Adrenal gland (tissue), 12 donors: ENCODE data around the gene KLK14. TPM values are rescaled to one million over a fixed set of nuclear protein-coding genes. Genes with fewer than 3 reads are reported as not detected.

Experiments used
- DNase-seq, 7 donors: peaks; one replicate each; pipeline ENCODE4 v3.0.0-alpha.2; 2019 to 2020
- H3K27ac ChIP-seq, 5 donors: fragments of 200-600 bp; sonication (generic) in 4 of 5; 1 replicate in 3 of 5; 2 replicates in 2 of 5; pipeline versions ENCODE4 v1.5.1 to v1.8.0; 2016 to 2020; ENCODE audit warnings: mild to moderate bottlenecking in 1 of 5
- H3K27me3 ChIP-seq: fragments of 200-600 bp; 2 replicates; pipeline ENCODE4 v1.8.0; 2021
- H3K36me3 ChIP-seq, 2 donors: fragments of 200-600 bp; replicated peaks in 1 of 2; 1 replicate in 1 of 2; 2 replicates in 1 of 2; pipeline versions ENCODE4 v1.5.1 to v1.8.0; 2018 to 2022
- H3K4me1 ChIP-seq, 2 donors: fragments of 200-600 bp; replicated peaks in 1 of 2; 1 replicate in 1 of 2; 2 replicates in 1 of 2; pipeline versions ENCODE4 v1.5.1 to v1.8.0; 2018 to 2021
- H3K4me3 ChIP-seq, 4 donors: fragments of 200-600 bp; sonication (generic) in 3 of 4; one replicate each; pipeline ENCODE4 v1.5.1; 2016 to 2018
- H3K9me3 ChIP-seq, 3 donors: fragments of 200-600 bp; sonication (generic) in 1 of 3; replicated peaks in 1 of 3; 1 replicate in 2 of 3; 2 replicates in 1 of 3; pipeline versions ENCODE4 v1.5.1 to v1.8.0; 2016 to 2021
- CTCF ChIP-seq, 6 experiments: fragments of 450-650 bp in 4 of 6; fragments of 200-600 bp in 2 of 6; sonication (generic) in 1 of 6; IDR thresholded peaks; 1 replicate in 5 of 6; 2 replicates in 1 of 6; pipeline versions ENCODE4 v1.5.1 to v1.8.0; 2016 to 2021; ENCODE audit warnings: antibody characterized with exemption in 6 of 6, mild to moderate bottlenecking in 2 of 6, moderate library complexity in 1 of 6
- POLR2A ChIP-seq, 2 donors: fragments of 450-650 bp; IDR thresholded peaks; one replicate each; pipeline ENCODE4 v1.6.1; 2017; ENCODE audit warnings: antibody characterized with exemption in 2 of 2, mild to moderate bottlenecking in 2 of 2, moderate library complexity in 1 of 2
- WGBS, 4 donors: extraction: QIAGEN DNeasy Blood & Tissue Kit in 2 of 4; methylation state at CpG; one replicate each; pipeline versions ENCODE4 v1.1.5 to v1.1.7; 2013 to 2017; 5-methylcytosine and 5-hydroxymethylcytosine counted together
- intact Hi-C, 2 donors: fragments of 100-400 bp; cut with DNase I; formaldehyde crosslinking; loops; one replicate each; pipeline versions ENCODE4 v1.14.1 to v1.15.0; 2022 to 2023
- polyA plus RNA-seq, 3 donors: library from polyadenylated mRNA; stranded (reverse); fragments of 200-250 nt in 2 of 3; fragments of 350-450 nt in 1 of 3; fragmentation: Illumina TruSeq in 1 of 3; extraction: RNeasy Lipid Tissue Mini Kit (QIAGEN cat#74804) in 1 of 3; gene quantifications; one replicate each; pipeline ENCODE4 v1.2.3, GENCODE V29; 2013 to 2014
- total RNA-seq, 9 donors: library from RNA; depleted of rRNA in 4 of 9; stranded (reverse); fragments of >200 nt in 4 of 9; fragments of 120-200 nt in 1 of 9; fragmentation: NEBNext Ultra II Directional in 1 of 9; extraction: Animal tissue kit (Norgen Biotek cat#: 25700) in 1 of 9; gene quantifications; one replicate each; pipeline versions ENCODE4 v1.1.0 to v1.2.4, GENCODE V29; 2013 to 2023
- donor health status: healthy with polysubstance abuse.
- donor health status: Bipolar disorder and iron deficiency.
- donor health status: DM: yes; HTN: yes; CAD: no.
- donor health status: DM: no; HTN: no; CAD: no.
- donor health status: DM: no; HTN: no; CAD: no.
- donor health status: DM: yes; HTN: yes; CAD: no.

KLK14 gene
- total and polyA plus RNA-seq, 12 donors: 0.25 to 0.81 (median 0.57) TPM; not detected in 8

DNA sequence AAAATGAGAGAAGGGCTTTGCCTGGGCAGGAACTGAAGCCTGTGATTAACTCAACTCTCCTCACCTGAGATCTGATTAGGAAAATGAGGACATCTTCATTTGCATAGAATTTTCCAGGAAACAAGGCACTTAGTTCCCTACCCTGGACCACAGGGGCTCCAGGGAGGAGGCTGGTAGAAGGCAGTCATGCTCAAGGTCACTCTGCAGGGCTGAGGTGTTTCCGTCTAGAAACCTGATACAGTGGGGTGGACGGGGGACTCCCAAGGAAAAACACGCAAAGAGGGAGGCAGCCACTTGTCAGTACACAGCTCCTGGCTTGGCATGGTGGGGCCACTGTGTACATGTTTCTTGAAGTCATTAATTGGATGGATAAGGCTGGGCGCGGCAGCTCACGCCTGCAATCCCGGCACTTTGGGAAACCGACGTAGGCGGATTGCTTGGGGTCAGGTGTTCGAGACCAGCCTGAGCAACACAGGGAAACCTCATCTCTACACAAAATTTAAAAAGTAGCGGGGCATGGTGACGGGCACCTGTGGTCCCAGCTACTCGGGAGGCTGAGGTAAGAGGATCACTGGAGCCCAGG is 6.0 kb downstream of the KLK14 start:
- Histone ChIP-seq H3K4me1 (no peaks in the 10 kb centered on the region), H3K36me3 (no peaks in the 10 kb centered on the region), H3K27me3 (no peaks in the 10 kb centered on the region), H3K9me3 (no peaks in the 10 kb centered on the region), H3K4me3 (no peak overlapping the region), H3K27ac (no peak overlapping the region)
- intact Hi-C loops: no loop called here
- no peak for DNase-seq
- TF ChIP-seq POLR2A (IDR thresholded peaks at IDR 0.05): no peak
- TF ChIP-seq CTCF (IDR thresholded peaks at IDR 0.05): no peak
- 71 to 79% (median 75%) methylated on average over 14 of the region's 14 CpGs for WGBS, 4 donors

DNA sequence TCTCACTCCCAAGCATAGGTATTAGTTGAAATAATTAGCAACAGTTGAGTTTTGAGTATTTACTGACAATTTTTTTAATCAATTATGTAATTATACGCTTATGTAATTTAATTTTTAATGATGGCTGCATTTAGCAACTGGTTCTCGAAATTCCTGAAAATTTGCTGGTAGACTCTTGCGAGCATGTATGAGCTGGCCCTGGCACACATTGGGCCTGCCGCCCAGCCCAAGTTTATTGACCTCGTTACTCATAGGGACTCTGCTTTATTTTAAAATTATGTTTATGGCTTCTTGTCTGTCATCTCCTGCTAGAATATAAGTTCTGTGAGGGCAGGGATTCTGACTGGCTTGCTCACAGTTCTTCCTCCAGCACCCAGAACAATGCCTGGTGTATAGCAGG is 6.7 kb downstream of the KLK14 start:
- H3K27me3 ChIP-seq: no peaks in the 10 kb centered on the region

DNA sequence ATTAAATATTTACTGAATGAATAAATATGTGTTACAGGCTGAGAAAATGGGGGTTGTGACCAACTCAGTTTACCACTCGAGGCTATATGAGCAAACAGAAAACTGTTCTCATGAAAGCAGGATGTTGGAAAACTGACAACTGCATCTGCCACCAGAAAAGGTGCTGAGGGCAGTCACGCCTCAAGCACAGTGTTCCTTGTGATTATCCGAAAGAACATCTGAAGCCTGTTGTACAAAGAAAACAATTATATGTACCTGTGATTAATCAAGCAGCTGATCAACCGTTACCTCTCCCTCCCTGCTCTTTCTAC is 11.6 kb downstream of the KLK14 start:
- H3K9me3 ChIP-seq: no peaks in the 10 kb centered on the region
- TF ChIP-seq POLR2A (IDR thresholded peaks at IDR 0.05) (no peak), CTCF (IDR thresholded peaks at IDR 0.05) (no peak)
- H3K27ac ChIP-seq: no peak overlapping the region
- WGBS, 4 donors: 48 to 60% (median 57%) methylated on average over 4 of the region's 4 CpGs
- no peaks in the 10 kb centered on the region for H3K27me3 ChIP-seq
- H3K4me3 ChIP-seq: no peak overlapping the region
- no peaks in the 10 kb centered on the region for H3K36me3 ChIP-seq
- H3K4me1 ChIP-seq: no peaks in the 10 kb centered on the region
- intact Hi-C loops: no loop called here
- no peak for DNase-seq

More for the DNA sequence above, 6.7 kb downstream of the KLK14 start:
- Histone ChIP-seq H3K27ac (no peak overlapping the region), H3K4me1 (no peaks in the 10 kb centered on the region), H3K4me3 (no peak overlapping the region), H3K36me3 (no peaks in the 10 kb centered on the region), H3K9me3 (no peaks in the 10 kb centered on the region)
- intact Hi-C loops: no loop called here
- WGBS, 4 donors: 61 to 75% (median 70%) methylated on average over 5 of the region's 5 CpGs
- peak in 2 of 7 donors; percentile 33 to 37 for DNase-seq
- TF ChIP-seq POLR2A (IDR thresholded peaks at IDR 0.05): no peak
- TF ChIP-seq CTCF (IDR thresholded peaks at IDR 0.05): no peak

- Histone ChIP-seq H3K4me3 (no peak overlapping the region), H3K36me3 (no peaks in the 10 kb centered on the region), H3K27ac (no peak overlapping the region), H3K9me3 (no peaks in the 10 kb centered on the region), H3K27me3 (no peaks in the 10 kb centered on the region), H3K4me1 (no peaks in the 10 kb centered on the region)
- TF ChIP-seq CTCF (IDR thresholded peaks at IDR 0.05) (no peak), POLR2A (IDR thresholded peaks at IDR 0.05) (no peak)
- WGBS, 4 donors: 74 to 83% (median 81%) methylated on average over 5 of the region's 5 CpGs
- DNase-seq: no peak
- intact Hi-C loops: no loop called here
These were observed 12.2 kb downstream of the KLK14 start for GRCh38 chr19:51070334-51071094.
